Testis (tissue), 2 donors: ENCODE data around the gene GPC6.

Experiments used
- POLR2A ChIP-seq: fragments of 450-650 bp; IDR thresholded peaks from one replicate; pipeline ENCODE4 v1.6.1; 2017; ENCODE audit warnings: antibody characterized with exemption, mild to moderate bottlenecking, moderate library complexity
- TF ChIP-seq, protein P1 (sequence below), 3 experiments: fragments of 450-650 bp in 2 of 3; fragments of 200-600 bp in 1 of 3; sonication (generic) in 1 of 3; IDR thresholded peaks; one replicate each; pipeline ENCODE4 v1.5.1; 2016 to 2019; ENCODE audit warnings: antibody characterized with exemption in 3 of 3, mild to moderate bottlenecking in 2 of 3, moderate library complexity in 1 of 3

DNA sequence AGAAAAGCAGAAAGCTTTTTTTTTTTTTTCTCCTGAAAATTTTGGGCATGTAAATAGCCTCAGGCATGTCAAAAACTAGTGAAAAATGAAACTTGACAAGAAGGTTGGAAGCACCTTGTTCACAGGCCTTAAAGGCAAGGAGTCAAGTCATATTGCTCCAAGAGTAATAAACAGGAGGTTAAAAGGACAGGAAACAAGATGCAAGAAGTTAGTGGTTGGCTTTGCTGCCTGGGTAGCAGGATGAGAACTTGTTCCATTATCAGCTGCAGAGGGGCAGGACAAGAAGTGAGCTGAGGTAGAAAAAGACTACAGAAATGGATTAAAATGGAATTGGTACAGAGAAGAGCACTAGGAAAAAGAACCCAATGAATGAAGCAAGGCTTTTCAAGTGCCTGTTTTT lies 1010.3 kb downstream of the GPC6 start:
- TF ChIP-seq, protein P1, sequence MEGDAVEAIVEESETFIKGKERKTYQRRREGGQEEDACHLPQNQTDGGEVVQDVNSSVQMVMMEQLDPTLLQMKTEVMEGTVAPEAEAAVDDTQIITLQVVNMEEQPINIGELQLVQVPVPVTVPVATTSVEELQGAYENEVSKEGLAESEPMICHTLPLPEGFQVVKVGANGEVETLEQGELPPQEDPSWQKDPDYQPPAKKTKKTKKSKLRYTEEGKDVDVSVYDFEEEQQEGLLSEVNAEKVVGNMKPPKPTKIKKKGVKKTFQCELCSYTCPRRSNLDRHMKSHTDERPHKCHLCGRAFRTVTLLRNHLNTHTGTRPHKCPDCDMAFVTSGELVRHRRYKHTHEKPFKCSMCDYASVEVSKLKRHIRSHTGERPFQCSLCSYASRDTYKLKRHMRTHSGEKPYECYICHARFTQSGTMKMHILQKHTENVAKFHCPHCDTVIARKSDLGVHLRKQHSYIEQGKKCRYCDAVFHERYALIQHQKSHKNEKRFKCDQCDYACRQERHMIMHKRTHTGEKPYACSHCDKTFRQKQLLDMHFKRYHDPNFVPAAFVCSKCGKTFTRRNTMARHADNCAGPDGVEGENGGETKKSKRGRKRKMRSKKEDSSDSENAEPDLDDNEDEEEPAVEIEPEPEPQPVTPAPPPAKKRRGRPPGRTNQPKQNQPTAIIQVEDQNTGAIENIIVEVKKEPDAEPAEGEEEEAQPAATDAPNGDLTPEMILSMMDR (IDR thresholded peaks at IDR 0.05): no peak
- TF ChIP-seq POLR2A: no peak
